Stimulated activated CD8-positive, alpha-beta memory T cell treated with anti-CD3 and anti-CD28 coated beads, Interleukin-15, amount 100 ng/mL, for 4 hours (primary cell): ENCODE results near the gene KLHDC10.
"Not testable (repeated sequence)": the region's sequence is repeated elsewhere in the genome, so short reads cannot be mapped to it uniquely, and the experiment has no call there.

Source experiments
- DNase-seq, 2 donors: peaks; one replicate each; pipeline ENCODE4 v3.0.0-alpha.2; 2020; ENCODE audit warnings: low read depth in 2 of 2

Gene KLHDC10

DNA sequence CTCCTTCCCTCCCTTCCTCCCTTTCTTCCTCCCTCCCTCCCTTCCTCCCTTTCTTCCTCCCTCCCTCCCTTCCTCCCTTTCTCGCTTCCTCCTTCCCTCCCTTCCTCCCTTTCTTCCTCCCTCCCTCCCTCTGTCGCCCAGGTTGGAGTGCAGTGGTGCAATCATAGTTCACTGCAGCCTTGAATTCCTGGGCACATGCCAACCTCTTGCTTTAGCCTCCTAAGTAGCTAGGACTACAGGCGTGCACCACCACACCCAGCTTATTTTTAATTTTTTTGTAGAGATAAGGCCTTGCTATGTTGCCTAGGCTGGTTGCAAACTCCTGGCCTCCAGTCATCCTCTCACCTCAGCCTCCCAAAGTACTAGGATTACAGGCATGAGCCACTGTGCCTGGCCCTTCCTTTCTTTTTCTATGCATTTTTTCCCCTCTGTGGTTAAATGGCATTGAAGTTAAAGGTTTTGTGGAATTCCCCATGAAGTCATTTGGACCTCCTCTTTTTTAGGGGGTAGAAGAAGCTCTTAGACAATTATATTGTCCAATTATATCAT, 9.6 kb downstream of the KLHDC10 start:
- no peak for DNase-seq

DNA sequence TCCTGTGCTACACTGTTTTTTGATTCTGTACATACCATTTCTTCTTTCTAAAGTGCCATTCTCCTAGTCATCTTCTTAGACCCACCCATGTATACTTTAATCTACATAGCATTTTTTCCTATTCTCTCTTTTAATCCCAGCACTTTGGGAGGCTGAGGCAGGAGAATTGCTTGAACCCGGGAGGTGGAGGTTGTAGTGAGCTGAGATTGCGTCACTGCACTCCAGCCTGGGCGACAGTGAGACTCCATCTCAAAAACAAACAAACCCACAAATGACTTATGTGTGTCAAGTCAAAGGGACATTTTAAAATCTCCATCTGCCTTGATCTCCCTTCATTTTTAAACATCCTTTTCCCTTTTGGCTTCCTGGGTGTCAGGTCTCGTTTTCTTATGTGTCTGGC, 13.2 kb downstream of the KLHDC10 start:
- not testable (repeated sequence) for DNase-seq

DNA sequence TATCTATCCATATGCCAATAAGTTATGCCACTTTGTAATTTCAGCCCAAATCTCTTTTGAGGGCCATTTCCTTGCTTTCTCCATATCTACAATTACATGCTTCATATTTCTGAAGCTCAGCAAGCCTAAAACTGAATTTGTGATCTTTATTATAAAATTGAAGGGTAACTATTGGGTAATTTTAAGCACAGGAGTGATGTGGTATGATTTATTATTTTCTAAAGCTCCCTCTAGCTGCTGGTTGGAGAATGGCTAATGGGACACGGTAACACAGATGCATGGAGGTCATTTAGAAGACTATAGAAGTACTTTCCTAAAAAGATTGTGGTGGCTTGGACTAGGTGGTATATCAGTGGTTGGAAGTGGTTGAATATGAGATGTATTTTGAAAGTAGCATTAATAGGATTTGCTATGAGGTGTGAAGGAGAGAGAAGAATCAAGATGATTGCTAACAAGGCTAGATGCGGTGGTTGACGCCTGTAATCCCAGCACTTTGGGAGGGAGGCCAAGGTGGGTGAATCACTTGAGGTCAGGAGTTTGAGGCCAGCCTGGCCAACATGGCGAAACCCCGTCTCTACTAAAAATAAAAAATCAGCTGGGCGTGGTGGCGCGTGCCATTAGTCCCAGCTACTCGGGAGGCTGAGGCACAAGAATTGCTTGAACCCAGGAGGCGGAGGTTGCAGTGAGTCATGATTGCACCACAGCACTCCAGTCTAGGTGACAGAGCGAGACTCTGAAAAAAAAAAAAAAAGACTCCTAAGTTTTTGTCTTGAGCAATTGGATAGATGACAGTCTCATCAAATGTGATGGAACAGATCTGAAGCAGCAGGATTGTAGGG, 13.9 kb downstream of the KLHDC10 start:
- DNase-seq: no peak

DNA sequence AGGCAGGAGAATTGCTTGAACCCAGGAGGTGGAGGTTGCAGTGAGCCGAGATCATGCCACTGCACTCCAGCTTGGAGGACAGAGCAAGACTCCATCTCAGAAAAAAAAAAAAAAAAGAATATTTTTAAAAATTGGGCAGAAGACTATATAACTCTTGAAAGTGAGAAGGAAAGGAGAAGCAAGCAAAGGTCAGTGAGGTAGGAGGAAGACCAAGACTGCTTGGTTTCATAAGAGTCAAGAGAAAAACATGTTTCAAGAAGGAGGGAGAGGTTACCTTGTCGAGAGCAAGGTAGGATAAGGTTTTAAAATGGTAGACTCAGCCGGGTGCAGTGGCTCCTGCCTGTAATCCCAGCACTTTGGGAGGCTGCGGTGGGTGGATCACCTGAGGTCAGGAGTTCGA, 14.9 kb downstream of the KLHDC10 start:
- DNase-seq: not testable (repeated sequence)

DNA sequence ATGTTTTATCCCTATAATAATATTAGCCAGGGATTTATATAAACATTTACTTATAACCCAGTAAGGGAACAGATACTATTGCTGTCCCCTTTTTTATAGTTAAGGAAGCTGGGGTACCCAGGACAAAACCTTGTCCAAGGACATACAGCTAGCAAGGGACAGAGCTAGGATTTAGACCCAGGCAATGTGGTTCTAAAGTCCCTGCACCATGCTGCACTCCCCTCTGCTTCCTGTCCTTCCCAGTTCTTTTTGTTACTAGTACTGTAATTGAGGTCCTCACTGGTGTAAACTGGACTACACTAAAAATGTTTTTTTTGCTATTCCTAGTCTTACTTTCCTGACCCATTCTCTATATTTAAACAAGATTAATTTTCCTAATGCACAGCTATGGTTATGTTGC, 16.6 kb downstream of the KLHDC10 start:
- no peak for DNase-seq

DNA sequence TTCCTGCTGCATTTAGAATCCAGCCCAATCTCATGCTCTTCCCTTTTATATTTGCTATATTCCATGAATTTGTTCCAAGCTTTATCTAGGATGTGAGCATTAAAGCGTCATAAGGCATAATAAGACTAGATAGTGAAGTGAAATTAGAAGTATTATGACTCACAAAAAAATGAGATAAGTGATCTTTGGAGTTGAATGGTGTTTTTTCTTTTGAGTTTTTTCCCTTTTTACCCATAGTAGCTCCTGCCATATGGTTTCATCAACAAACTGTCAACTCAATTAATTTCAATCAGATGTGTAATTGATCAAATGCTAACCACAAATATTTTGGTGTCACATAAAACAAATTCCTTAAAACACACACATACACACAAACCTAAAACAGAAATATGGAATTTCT, 17.0 kb downstream of the KLHDC10 start:
- no peak for DNase-seq

DNA sequence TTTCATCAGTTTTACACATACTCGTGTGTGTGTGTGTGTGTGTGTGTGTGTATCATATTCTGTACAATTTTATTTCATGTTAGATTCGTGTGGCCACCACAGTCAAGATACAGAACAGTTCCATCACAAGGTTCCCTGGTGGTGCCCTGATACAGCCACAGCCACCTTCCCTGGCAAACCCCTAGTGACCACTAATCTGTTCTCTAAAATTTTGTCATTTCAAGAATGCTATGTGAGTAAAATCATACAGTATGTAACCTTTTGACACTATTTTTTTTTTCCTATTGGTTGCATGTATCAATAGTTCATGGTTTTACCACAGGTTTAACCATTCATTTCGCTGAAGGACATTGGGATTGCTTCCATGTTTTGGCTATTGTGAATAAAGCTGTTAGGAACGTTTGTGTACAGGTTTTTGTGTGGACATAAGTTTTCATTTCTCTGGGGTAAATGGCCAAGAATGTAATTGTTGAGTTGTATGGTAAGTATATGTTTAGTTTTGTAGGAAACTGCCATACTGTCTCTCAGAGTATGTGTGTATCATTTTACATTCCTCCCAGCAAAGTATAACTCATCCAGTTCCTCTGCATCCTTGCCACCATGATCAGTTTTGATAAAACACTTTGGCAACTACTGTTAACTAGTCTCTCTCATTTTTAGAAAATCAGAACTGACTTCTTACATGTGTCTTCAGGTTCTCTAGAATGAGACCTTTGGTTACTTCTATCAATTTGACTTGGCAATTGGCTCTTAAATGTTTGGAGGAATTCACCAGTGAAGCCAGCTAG, 20.6 kb downstream of the KLHDC10 start:
- DNase-seq: no peak

DNA sequence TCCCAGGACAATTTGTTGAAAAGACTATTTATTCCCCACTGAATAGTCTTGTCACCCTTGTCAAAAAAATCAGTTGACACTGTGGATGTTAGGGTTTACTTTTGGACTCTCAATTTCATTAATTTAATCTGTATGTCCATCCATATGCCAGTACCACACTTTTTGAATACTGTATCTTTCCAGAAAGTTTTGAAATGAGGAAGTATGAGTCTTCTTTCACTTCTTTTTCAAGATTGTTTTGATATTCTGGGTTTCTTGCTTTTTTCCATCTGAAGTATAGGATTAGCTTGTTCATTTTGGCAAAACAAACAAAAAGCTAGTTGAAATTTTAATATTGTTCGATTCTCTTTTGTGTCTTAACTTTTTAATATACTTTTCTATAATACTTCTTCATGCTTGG, 21.7 kb downstream of the KLHDC10 start:
- DNase-seq: no peak

DNA sequence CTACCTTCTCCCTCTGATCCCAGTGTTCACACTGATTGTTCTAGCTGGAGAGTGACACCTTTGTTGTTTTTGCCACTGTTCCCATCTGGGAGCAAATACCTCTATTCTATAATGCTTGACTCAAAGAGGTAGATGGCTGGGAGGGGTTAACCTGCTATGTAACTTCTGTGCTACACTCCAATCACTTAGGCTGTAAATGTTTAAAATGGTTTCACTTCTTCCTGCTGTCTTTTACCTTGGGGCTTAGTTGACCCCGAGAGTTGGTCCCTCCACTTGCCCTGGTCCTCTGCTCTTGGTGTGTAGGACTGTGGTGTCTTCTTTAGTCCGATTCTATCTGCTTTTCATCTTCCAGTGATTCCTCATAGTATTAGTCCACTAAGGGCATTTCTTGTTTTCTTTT, 22.3 kb downstream of the KLHDC10 start:
- no peak for DNase-seq

DNA sequence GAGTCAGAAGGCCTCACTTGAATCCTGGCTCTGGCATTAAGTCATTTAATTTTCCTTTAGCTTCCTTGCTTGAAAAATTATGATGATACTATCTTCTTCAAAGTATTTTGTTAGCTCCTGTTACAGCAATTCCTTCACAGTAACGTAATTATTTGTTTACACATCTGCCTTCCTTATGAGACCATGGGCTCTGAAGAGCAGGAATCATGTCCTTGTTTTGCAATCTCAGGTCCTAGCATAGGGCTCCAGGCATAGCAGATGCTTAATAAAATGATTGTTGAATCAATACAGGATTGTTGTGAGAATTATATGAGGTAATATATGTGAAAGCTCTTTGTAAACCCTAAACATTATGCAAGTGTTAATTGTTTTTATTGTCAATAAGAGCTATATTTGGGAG, 25.5 kb downstream of the KLHDC10 start:
- no peak for DNase-seq

DNA sequence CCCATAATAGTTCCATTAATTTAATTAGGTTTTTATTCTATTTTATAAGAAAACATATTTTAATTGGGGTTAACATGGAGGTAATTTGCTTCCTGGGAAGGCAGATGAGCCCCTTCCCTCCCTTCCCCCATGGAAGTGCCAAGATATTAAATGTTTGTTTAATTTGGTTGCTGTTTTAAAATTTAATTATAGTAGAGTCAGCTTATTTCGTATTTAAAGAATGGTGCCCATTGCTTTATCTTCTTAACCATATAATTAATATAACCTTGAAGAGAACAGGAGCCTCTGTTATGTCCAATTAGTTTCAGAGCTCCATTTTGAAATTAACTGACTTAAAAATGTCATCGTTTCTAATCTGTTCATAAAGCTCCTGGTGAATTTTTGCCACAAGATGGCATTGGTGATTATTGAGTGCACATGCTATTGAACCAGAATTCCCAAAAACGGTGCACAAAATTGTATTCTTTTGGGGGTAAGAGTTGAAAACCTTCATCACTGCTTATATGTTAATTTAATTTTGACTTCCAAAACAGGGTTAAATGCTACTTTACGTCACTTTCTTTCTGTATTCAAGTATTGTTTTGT, 26.0 kb downstream of the KLHDC10 start:
- no peak for DNase-seq

DNA sequence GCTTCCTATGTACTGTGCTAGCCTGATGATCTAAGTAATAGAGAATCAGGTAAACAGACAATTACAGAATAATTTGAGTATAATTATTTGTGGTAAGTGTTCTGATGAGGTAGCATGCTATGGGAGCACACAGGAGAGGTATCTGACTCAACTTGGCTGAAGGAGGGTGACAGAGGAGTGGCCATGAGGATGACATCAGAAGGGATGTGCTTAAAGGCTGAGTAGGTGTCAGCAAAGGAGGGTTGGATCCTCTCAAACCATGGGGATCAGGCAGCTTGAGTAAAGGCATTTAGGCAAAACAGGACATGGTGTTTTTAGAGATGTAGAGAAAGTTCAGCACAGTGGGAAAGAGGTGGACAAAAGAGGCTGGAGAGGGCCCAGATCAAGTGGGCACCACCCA, 29.0 kb downstream of the KLHDC10 start:
- DNase-seq: no peak

DNA sequence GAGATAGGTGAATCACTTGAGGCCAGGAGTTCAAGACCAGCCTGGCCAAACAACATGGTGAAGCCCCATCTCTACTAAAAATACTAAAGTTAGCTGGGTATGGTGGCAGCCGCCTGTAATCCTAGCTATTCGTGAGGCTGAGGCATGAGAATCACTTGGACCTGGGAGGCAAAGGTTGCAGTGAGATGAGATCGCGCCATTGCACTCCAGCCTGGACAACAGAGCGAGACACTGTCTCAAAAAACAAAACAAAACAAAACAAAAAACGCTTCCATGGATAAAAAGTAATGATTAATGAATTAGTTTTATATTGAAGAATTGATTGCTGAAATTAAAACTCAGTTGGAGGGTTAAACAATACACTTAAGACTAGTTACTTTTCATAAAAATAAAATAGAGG, 32.3 kb downstream of the KLHDC10 start:
- DNase-seq: no peak

DNA sequence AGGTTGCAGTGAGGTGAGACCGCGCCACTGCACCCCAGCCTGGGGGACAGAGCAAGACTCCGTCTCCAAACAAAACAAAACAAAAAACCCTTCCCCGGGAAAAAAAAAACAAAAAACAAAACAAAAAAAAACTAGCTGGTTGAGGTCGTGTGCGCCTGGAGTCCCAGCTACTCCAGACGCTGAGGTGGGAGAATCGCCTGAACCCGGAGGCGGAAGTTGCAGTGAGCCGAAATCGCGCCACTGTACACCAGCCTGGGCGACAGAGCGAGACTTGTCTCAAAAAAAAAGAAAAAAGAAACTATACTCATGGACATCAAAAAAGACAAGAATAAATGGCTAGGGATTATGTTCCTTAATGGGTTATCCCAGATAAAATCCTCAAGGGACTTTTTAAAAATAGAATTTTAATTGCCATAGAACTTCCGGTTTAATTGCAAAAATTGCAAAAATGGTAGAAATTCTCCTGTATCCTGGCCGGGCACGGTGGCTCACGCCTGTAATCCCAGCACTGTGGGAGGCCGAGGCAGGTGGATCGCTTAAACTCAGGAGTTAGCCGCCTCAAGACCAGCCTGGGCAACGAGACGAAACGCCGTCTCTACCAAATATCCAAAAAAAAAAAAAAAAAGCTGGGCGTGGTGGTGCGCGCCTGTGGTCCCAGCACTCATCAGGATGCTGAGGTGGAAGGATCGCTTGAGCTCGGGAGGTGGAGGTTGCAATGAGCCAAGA, 37.8 kb downstream of the KLHDC10 start:
- DNase-seq: no peak

DNA sequence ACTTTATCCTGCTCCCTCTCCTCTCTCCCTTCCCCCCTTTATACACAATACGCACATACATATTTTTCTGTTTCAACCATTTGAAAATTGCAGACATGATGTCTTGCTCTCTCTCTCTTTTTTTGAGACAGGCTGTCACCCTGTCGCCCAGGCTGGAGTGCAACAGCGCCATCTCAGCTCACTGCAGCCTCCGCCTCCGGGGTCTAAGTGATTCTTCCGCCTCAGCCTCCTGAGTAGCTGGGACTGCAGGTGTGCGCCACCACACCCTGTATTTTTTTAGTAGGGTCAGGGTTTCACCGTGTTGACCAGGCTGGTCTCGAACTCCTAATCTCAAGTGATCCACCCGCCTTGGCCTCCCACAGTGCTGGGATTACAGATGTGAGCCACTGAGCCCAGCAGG, 38.5 kb downstream of the KLHDC10 start:
- no peak for DNase-seq

DNA sequence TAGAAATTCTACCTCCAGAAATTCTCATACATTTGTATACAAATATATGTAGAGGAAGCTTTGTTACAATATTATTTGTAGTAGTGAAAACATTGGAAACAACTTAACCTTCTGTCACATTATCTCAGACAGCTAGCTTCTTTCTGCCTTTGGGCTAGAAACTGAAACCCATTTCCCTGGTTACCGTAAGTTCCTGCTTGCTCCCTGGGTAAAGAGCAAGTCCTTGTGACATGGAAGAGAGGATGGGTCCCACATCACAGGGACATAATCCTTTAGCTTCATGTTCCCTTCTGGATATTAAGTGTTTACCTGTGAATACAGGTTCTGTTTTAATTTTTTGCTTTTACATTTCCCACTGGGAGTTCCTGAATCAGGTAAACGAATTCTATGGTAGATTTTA, 41.8 kb downstream of the KLHDC10 start:
- DNase-seq: no peak

DNA sequence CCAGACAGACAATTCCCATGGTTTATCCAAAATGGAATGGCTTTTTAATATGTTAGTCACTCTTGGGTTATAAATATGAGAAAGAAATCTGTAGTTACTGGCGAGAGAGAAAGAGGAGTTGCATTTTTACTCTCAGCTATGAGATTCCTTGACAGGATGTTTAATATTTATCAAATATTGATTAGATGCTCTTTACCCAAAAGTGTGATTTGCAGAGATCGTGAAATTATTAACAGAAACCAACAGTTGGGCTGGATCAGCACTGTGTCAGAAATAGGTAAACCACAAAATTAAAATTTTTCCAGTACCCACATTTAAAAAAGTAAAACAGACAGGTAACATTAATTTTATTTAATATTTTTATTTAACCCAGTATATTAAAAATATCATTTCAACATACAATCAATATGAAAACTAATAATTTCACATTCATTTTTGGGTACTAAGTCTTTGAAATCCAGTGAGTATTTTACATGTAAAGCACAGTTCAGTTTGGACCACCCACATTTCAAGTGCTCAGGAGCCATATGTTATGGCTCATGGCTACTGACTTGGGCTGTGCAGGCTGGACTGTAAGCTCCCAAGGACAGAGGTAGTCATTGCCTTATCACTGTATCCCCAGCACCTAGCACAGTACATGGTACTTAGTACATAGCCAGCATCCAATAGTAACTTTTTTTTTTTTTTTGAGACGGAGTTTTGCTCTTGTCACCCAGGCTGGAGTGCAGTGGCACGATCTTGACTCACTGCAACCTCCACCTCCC, 42.5 kb downstream of the KLHDC10 start:
- DNase-seq: no peak

DNA sequence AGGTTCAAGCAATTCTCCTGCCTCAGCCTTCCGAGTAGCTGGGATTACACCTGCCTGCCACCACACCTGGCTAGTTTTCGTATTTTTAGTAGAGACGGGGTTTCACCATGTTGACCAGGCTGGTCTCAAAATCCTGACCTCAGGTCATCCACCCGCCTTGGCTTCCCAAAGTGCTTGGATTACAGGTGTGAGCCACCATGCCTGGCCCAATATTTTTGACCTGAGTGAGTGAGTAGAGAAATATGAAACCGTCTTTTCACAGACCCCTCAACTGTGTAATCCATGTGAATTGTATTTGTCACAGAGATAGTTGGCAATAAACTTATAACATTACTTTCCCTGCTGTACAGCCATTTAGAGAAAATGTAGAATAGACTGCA, 43.1 kb downstream of the KLHDC10 start:
- DNase-seq: not testable (repeated sequence)

DNA sequence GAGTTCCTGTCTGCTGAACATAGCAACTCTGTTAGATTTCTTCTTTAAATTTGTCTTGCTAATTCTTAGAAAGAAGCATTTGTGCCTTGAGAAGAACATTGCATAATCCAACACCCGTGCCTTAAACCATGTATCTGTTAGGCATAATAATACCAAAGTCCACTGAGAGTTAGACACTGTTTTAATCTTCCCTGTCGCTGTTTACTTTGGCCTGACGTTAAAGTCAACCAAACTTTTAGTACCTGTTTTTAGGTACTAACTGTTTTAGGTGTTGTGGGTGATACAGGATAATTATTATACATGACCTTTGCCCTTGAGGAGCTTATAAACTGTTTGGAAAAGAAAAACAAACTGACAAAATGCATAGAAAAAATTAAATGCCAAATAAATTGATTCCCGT, 43.6 kb downstream of the KLHDC10 start:
- DNase-seq: no peak

DNA sequence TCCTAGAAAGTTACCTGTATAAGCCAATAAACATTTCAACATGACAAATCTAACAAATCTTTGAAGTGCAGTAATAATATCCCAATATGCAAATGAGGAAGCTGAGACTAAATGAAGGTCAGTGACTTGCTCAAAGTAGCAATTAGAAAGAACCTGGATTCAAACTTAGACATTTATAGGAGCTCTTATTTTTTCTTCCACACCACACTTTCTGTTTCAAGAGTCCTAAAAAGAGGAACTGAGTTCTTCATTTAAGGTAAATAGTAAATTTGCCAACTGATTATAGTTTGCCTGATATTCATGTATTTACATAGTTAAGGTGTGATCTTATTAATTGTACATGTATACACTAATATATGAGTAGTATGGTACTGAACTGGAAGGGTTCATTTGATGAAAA, 44.0 kb downstream of the KLHDC10 start:
- DNase-seq: no peak

DNA sequence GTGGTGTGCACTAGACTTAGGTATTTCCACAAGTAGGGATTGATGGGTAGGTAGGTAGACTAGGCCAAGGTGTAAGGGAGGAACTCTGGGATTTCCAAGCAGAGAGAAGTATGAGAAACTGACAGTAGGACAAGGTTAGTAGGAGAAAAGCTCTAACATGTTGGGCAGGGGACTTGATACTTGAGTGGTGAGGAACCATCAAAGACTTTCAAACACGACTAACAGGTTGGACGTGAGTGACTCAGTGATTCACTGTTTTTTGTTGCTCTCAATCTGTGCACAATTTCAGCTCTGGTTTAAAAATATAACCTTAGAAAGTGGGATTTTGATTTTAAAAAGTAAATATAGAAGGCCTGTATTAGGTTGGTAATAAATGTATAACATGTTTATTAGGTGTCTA, 44.4 kb downstream of the KLHDC10 start:
- DNase-seq: no peak
